Neural progenitor cell (in vitro differentiated cells): ENCODE results near the gene CCDC85C. TPM values are rescaled to one million over a fixed set of nuclear protein-coding genes. Genes with fewer than 3 reads are reported as not detected.

Experiments used
- DNase-seq: peaks from one replicate; pipeline ENCODE4 v3.0.0-alpha.2; 2016; ENCODE audit warnings: low spot score
- H2AFZ ChIP-seq: fragments of 200-600 bp; sonication (generic); replicated peaks from 2 replicates; pipeline ENCODE4 v1.6.1; 2016; ENCODE audit warnings: antibody characterized with exemption
- H3F3A ChIP-seq: fragments of 200-600 bp; sonication (generic); 2 replicates; pipeline ENCODE4 v1.6.1; 2016; ENCODE audit warnings: antibody characterized with exemption, low read depth
- H3K27ac ChIP-seq: fragments of 200-600 bp; sonication (generic); 2 replicates; pipeline ENCODE4 v1.5.1; 2016; ENCODE audit warnings: mild to moderate bottlenecking
- H3K27me3 ChIP-seq: fragments of 200-600 bp; sonication (generic); 2 replicates; pipeline ENCODE4 v1.6.1; 2016; ENCODE audit warnings: mild to moderate bottlenecking, moderate library complexity
- H3K36me3 ChIP-seq: fragments of 200-600 bp; sonication (generic); 2 replicates; pipeline ENCODE4 v1.5.1; 2016
- H3K4me1 ChIP-seq: fragments of 200-600 bp; sonication (generic); 2 replicates; pipeline ENCODE4 v1.6.1; 2016; ENCODE audit warnings: mixed run types
- H3K4me2 ChIP-seq: fragments of 200-600 bp; sonication (generic); 2 replicates; pipeline ENCODE4 v1.6.1; 2016
- H3K4me3 ChIP-seq: fragments of 200-600 bp; sonication (generic); 2 replicates; pipeline ENCODE4 v1.5.1; 2016
- H3K79me2 ChIP-seq: fragments of 200-600 bp; sonication (generic); 2 replicates; pipeline ENCODE4 v1.6.1; 2016; ENCODE audit warnings: low read depth
- H3K9ac ChIP-seq: fragments of 200-600 bp; sonication (generic); 2 replicates; pipeline ENCODE4 v1.6.1; 2016
- H3K9me3 ChIP-seq: fragments of 200-600 bp; sonication (generic); 2 replicates; pipeline ENCODE4 v1.5.1; 2016; ENCODE audit warnings: low read depth
- H4K20me1 ChIP-seq: fragments of 200-600 bp; sonication (generic); 2 replicates; pipeline ENCODE4 v1.6.1; 2016; ENCODE audit warnings: low read depth
- H3K27ac Mint-ChIP-seq: 3 replicates; pipeline ENCODE4 v1.8.0; 2021; ENCODE audit warnings: mixed read lengths
- H3K27me3 Mint-ChIP-seq: 2 replicates; pipeline ENCODE4 v1.8.0; 2022; ENCODE audit warnings: low read depth, mild to moderate bottlenecking, inconsistent platforms, moderate library complexity, mixed read lengths; ENCODE audit not compliant: insufficient read depth
- H3K36me3 Mint-ChIP-seq: 3 replicates; pipeline ENCODE4 v1.8.0; 2021; ENCODE audit warnings: mixed read lengths
- H3K4me1 Mint-ChIP-seq: 3 replicates; pipeline ENCODE4 v1.8.0; 2021; ENCODE audit warnings: mixed read lengths
- H3K4me3 Mint-ChIP-seq: 3 replicates; pipeline ENCODE4 v1.8.0; 2021; ENCODE audit warnings: mild to moderate bottlenecking, moderate library complexity, mixed read lengths
- H3K9me3 Mint-ChIP-seq: 3 replicates; pipeline ENCODE4 v1.8.0; 2020; ENCODE audit warnings: mixed read lengths
- EZH2 ChIP-seq: fragments of 200-600 bp; sonication (generic); IDR thresholded peaks from 2 replicates; pipeline ENCODE4 v1.6.1; 2017; ENCODE audit warnings: antibody characterized with exemption, mild to moderate bottlenecking, moderate library complexity
- EZH2phosphoT487 ChIP-seq: fragments of 200-600 bp; sonication (generic); IDR thresholded peaks from 2 replicates; pipeline ENCODE4 v1.6.1; 2017; ENCODE audit warnings: antibody characterized with exemption
- total RNA-seq: library from RNA; depleted of rRNA; stranded (reverse); fragments of >200 nt; gene quantifications from 2 replicates; pipeline ENCODE4 v1.2.3, GENCODE V29; 2015; ENCODE audit warnings: low replicate concordance
- TF ChIP-seq, protein P1 (sequence below): fragments of 200-600 bp; sonication (generic); IDR thresholded peaks from 2 replicates; pipeline ENCODE4 v1.5.1; 2017; ENCODE audit warnings: antibody characterized with exemption, mild to moderate bottlenecking

The CCDC85C gene
- total RNA-seq, 1 donor from 2014 or later, result 19.0 TPM

DNA sequence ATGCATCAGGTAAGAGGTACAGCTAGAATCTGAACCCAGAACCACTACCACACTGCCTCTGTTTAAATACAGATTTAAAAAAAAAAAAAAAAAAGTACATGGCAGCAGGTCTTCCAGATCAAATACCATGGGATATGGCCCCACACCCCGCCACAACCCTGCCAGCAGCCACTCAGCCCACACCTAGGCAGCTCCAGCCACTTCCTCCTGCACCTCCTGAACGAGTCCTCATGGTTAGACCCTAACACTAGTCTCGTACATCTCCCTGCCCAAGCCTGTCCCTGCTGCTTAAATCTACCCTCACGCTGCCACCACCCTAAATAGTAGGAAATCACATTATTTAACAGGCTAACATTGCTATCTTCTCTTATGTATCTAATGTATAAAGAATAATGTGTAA lies 135.9 kb downstream of the CCDC85C start:
- H3K9ac ChIP-seq, result no peak overlapping the region
- H3K4me1 ChIP-seq, result no peaks in the 10 kb centered on the region
- peaks cover 85% of the 10 kb centered on the region for H3K79me2 ChIP-seq
- H3K4me2 ChIP-seq, result no peak overlapping the region
- no peaks in the 10 kb centered on the region for H3K27me3 ChIP-seq
- Mint-ChIP-seq H3K4me3 (no peak overlapping the region), H3K27ac (no peak overlapping the region), H3K27me3 (no peaks in the 10 kb centered on the region), H3K36me3 (peaks cover 5% of the 10 kb centered on the region), H3K9me3 (no peaks in the 10 kb centered on the region), H3K4me1 (peaks cover 21% of the 10 kb centered on the region)
- H3K4me3 ChIP-seq, result no peak overlapping the region
- no peaks in the 10 kb centered on the region for H3K36me3 ChIP-seq
- TF ChIP-seq EZH2phosphoT487 (no peak), EZH2 (no peak)
- TF ChIP-seq, protein P1, sequence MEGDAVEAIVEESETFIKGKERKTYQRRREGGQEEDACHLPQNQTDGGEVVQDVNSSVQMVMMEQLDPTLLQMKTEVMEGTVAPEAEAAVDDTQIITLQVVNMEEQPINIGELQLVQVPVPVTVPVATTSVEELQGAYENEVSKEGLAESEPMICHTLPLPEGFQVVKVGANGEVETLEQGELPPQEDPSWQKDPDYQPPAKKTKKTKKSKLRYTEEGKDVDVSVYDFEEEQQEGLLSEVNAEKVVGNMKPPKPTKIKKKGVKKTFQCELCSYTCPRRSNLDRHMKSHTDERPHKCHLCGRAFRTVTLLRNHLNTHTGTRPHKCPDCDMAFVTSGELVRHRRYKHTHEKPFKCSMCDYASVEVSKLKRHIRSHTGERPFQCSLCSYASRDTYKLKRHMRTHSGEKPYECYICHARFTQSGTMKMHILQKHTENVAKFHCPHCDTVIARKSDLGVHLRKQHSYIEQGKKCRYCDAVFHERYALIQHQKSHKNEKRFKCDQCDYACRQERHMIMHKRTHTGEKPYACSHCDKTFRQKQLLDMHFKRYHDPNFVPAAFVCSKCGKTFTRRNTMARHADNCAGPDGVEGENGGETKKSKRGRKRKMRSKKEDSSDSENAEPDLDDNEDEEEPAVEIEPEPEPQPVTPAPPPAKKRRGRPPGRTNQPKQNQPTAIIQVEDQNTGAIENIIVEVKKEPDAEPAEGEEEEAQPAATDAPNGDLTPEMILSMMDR, result no peak
- H3K27ac ChIP-seq, result no peak overlapping the region
- H2AFZ ChIP-seq, result no peak overlapping the region
- H4K20me1 ChIP-seq, result peaks cover 82% of the 10 kb centered on the region
- H3K9me3 ChIP-seq, result no peaks in the 10 kb centered on the region
- DNase-seq, result no peak
- H3F3A ChIP-seq, result no peaks in the 10 kb centered on the region

DNA sequence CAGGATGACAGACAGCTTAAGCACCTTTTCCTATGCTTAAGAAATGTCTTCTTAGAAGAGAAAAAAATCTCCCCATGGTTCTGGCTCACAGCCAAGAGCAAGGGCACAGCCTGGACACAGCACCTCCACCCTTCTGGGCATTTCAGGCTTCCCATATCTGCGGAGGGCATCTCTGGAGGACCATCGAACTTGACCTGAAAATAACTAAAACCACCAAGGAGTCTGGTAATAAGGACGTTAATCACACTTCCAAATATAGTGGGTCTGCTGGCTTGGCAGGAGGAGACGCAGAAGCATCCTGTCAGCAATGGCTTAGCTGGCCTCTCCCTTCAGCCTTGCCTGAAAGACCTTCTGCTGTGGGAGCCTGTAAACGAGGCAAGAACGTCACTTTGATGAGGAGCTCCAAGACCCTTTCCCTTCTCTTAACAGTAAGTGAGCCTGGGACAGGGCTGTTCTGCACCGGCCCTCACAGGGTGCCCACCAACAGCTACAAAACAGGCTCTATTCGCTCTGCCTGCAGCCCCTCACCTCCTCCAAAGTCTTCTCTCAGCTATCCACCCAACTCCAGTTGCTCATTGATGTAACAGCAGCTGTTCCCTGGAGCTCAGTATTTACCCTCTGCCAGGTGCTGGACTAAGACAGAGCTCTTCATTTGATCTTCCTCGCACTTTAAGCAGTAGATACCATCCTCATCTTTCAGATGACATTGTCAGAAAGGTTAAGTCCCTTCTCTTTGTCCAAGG lies 136.5 kb downstream of the CCDC85C start:
- no peaks in the 10 kb centered on the region for H3K4me1 ChIP-seq
- peaks cover 5% of the 10 kb centered on the region for H3K36me3 Mint-ChIP-seq
- H3K4me3 Mint-ChIP-seq, result no peak overlapping the region
- no peaks in the 10 kb centered on the region for H3K36me3 ChIP-seq
- no peak for DNase-seq
- no peak overlapping the region for H3K9ac ChIP-seq
- H3K27me3 Mint-ChIP-seq, result no peaks in the 10 kb centered on the region
- no peaks in the 10 kb centered on the region for H3F3A ChIP-seq
- no peak overlapping the region for H3K27ac ChIP-seq
- peaks cover 79% of the 10 kb centered on the region for H3K79me2 ChIP-seq
- H3K4me3 ChIP-seq, result no peak overlapping the region
- H3K4me1 Mint-ChIP-seq, result peaks cover 21% of the 10 kb centered on the region
- no peak overlapping the region for H2AFZ ChIP-seq
- no peaks in the 10 kb centered on the region for H3K27me3 ChIP-seq
- H4K20me1 ChIP-seq, result peaks cover 82% of the 10 kb centered on the region
- H3K9me3 ChIP-seq, result no peaks in the 10 kb centered on the region
- H3K27ac Mint-ChIP-seq, result no peak overlapping the region
- no peak overlapping the region for H3K4me2 ChIP-seq
- H3K9me3 Mint-ChIP-seq, result no peaks in the 10 kb centered on the region
- TF ChIP-seq EZH2, result no peak
- TF ChIP-seq, protein P1, result no peak
- TF ChIP-seq EZH2phosphoT487, result no peak

DNA sequence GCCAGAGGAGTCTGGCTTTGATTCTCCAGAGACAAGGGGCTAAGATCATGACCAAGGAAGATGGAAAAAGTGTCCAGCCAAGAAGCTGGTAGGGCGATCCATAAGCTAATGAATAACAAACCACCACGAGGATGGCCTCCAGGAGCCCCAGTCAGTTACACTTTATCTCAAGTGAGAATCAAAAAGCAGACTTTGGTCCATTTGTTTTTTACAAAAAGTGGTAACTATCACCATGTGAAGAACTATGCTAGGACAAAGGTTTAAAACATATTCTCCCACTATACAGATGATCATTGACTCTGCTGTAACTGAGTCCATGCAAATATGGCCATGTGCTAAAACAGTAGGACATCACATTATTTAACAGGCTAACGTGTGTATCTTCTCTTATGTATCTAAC lies 137.2 kb downstream of the CCDC85C start:
- Mint-ChIP-seq H3K4me3 (no peak overlapping the region), H3K27me3 (peaks cover 2% of the 10 kb centered on the region), H3K27ac (no peak overlapping the region), H3K36me3 (peaks cover 10% of the 10 kb centered on the region), H3K9me3 (no peaks in the 10 kb centered on the region), H3K4me1 (peaks cover 21% of the 10 kb centered on the region)
- Histone ChIP-seq H3F3A (no peaks in the 10 kb centered on the region), H3K4me2 (no peak overlapping the region), H3K27ac (no peak overlapping the region), H3K79me2 (peaks cover 71% of the 10 kb centered on the region), H3K27me3 (no peaks in the 10 kb centered on the region), H3K36me3 (no peaks in the 10 kb centered on the region), H3K9ac (no peak overlapping the region), H2AFZ (no peak overlapping the region), H4K20me1 (peaks cover 77% of the 10 kb centered on the region), H3K4me1 (no peaks in the 10 kb centered on the region), H3K9me3 (no peaks in the 10 kb centered on the region), H3K4me3 (no peak overlapping the region)
- TF ChIP-seq EZH2, result no peak
- no peak for TF ChIP-seq EZH2phosphoT487
- TF ChIP-seq, protein P1, result no peak
- DNase-seq, result no peak
